K562 (cell line): ENCODE data around the gene MCFD2. TPM values are rescaled to one million over a fixed set of nuclear protein-coding genes. Genes with fewer than 3 reads are reported as not detected.
"Not testable (repeated sequence)": the region's sequence is repeated elsewhere in the genome, so short reads cannot be mapped to it uniquely, and the experiment has no call there.

Experiments
- DMBX1 ChIP-seq: fragments of 250-450 bp; sonication (Bioruptor Pico); IDR thresholded peaks from 2 replicates; pipeline ENCODE4 v1.8.0; 2022; ENCODE audit warnings: inconsistent platforms, mild to moderate bottlenecking, moderate library complexity, borderline replicate concordance
- HDAC1 ChIP-seq, 2 experiments: fragments of 450-650 bp; IDR thresholded peaks; 2 replicates each; pipeline ENCODE4 v1.6.1; 2016 to 2017; ENCODE audit warnings: inconsistent platforms in 1 of 2, mild to moderate bottlenecking in 1 of 2, moderate library complexity in 1 of 2
- MECOM ChIP-seq: fragments of 250-450 bp; sonication (Bioruptor Pico); IDR thresholded peaks from 2 replicates; pipeline ENCODE4 v1.8.0; 2022; ENCODE audit warnings: inconsistent platforms
- MEF2D ChIP-seq: conservative IDR thresholded peaks from 2 replicates; pipeline ENCODE4 v1.6.1; 2016; ENCODE audit warnings: low read depth, missing genetic modification characterization, missing compliant biosample characterization
- PTRF ChIP-seq: fragments of 450-650 bp; IDR thresholded peaks from 2 replicates; pipeline ENCODE4 v1.6.1; 2016; ENCODE audit warnings: mild to moderate bottlenecking, missing genetic modification characterization, missing compliant biosample characterization
- SMAD3 ChIP-seq: fragments of 450-650 bp; formaldehyde crosslinking; conservative IDR thresholded peaks from 2 replicates; pipeline ENCODE4 v1.4.0; 2020; ENCODE audit warnings: mild to moderate bottlenecking
- TCF3 ChIP-seq: sonication (generic); formaldehyde crosslinking; IDR thresholded peaks from 2 replicates; pipeline ENCODE4 v1.4.0; 2020; ENCODE audit warnings: mild to moderate bottlenecking, missing genetic modification reagents
- TEAD4 ChIP-seq, 2 experiments: sonication (generic) in 1 of 2; formaldehyde crosslinking in 1 of 2; IDR thresholded peaks; 2 replicates each; pipeline versions ENCODE4 v1.6.1 to v1.8.0; 2012 to 2022; ENCODE audit warnings: borderline replicate concordance in 1 of 2, inconsistent platforms in 1 of 2, low read length in 1 of 2, mild to moderate bottlenecking in 1 of 2, missing genetic modification reagents in 1 of 2
- ZBTB17 ChIP-seq: fragments of 450-650 bp; formaldehyde crosslinking; IDR thresholded peaks from 2 replicates; pipeline ENCODE4 v1.4.0; 2020; ENCODE audit warnings: mild to moderate bottlenecking
- ZFP1 ChIP-seq: fragments of 450-650 bp; formaldehyde crosslinking; IDR thresholded peaks from 2 replicates; pipeline ENCODE4 v1.4.0; 2020; ENCODE audit warnings: mild to moderate bottlenecking, mixed read lengths
- ZNF175 ChIP-seq: fragments of 200-800 bp; sonication (Bioruptor generic); IDR thresholded peaks from 2 replicates; pipeline ENCODE4 v1.6.1; 2016; ENCODE audit warnings: low read depth, mild to moderate bottlenecking, missing genetic modification characterization, missing compliant biosample characterization
- polyA plus RNA-seq, 8 experiments: library from polyadenylated mRNA; depleted of rRNA in 4 of 8; stranded (reverse) in 5 of 8; unstranded in 3 of 8; fragments of >200 nt; fragmentation: Nextera tagmentation in 2 of 8; fragmentation: Illumina TruSeq in 1 of 8; extraction: Ambion mirVana in 2 of 8; extraction: Trizol in 1 of 8; gene quantifications; 2 replicates each; pipeline versions ENCODE4 v1.2.1 to v1.2.3, GENCODE V29; 2011 to 2014; ENCODE audit warnings: inconsistent platforms in 1 of 8, missing spikeins in 1 of 8
- total RNA-seq, 7 experiments: library from RNA; depleted of rRNA in 6 of 7; stranded (reverse); fragments of >200 nt in 6 of 7; fragmentation: Illumina TruSeq in 2 of 7; extraction: Trizol in 2 of 7; gene quantifications; 2 replicates each; pipeline versions ENCODE4 v1.2.1 to v1.2.3, GENCODE V29; 2011 to 2021; ENCODE audit warnings: low replicate concordance in 1 of 7
- TF ChIP-seq, protein P1 (sequence below): fragments of 450-650 bp; formaldehyde crosslinking; IDR thresholded peaks from 2 replicates; pipeline ENCODE4 v1.4.0; 2022; ENCODE audit warnings: mild to moderate bottlenecking, moderate library complexity
- TF ChIP-seq, protein P2 (sequence below), 2 experiments: fragments of 250-450 bp in 1 of 2; fragments of 450-650 bp in 1 of 2; sonication (Bioruptor Pico) in 1 of 2; IDR thresholded peaks; 2 replicates each; pipeline versions ENCODE4 v1.6.1 to v1.8.0; 2016 to 2021; ENCODE audit warnings: mild to moderate bottlenecking in 2 of 2, moderate library complexity in 2 of 2, missing compliant biosample characterization in 1 of 2, missing genetic modification characterization in 1 of 2
- TF ChIP-seq, protein P3 (sequence below): fragments of 200-800 bp; sonication (Bioruptor generic); IDR thresholded peaks from 2 replicates; pipeline ENCODE4 v1.6.1; 2017; ENCODE audit warnings: missing genetic modification characterization, missing compliant biosample characterization
- TF ChIP-seq, protein P4 (sequence below), 2 experiments: fragments of 200-800 bp in 1 of 2; sonication (Bioruptor generic) in 1 of 2; sonication (generic) in 1 of 2; formaldehyde crosslinking in 1 of 2; IDR thresholded peaks in 1 of 2; conservative IDR thresholded peaks in 1 of 2; 2 replicates each; pipeline versions ENCODE4 v1.5.0 to v1.6.1; 2016 to 2020; ENCODE audit warnings: missing compliant biosample characterization in 1 of 2, missing genetic modification characterization in 1 of 2, missing genetic modification reagents in 1 of 2
- TF ChIP-seq, protein P5 (sequence below): fragments of 450-650 bp; conservative IDR thresholded peaks from 2 replicates; pipeline ENCODE4 v1.6.1; 2016; ENCODE audit warnings: missing genetic modification characterization, low read depth, mild to moderate bottlenecking, control low read depth, missing compliant biosample characterization

Gene MCFD2
- total and polyA plus RNA-seq, 9 of the 15 experiments (the other 6 are each of a cell fraction or from before 2014, with no cell fraction given), result 78.6 to 237 (median 123) TPM

DNA sequence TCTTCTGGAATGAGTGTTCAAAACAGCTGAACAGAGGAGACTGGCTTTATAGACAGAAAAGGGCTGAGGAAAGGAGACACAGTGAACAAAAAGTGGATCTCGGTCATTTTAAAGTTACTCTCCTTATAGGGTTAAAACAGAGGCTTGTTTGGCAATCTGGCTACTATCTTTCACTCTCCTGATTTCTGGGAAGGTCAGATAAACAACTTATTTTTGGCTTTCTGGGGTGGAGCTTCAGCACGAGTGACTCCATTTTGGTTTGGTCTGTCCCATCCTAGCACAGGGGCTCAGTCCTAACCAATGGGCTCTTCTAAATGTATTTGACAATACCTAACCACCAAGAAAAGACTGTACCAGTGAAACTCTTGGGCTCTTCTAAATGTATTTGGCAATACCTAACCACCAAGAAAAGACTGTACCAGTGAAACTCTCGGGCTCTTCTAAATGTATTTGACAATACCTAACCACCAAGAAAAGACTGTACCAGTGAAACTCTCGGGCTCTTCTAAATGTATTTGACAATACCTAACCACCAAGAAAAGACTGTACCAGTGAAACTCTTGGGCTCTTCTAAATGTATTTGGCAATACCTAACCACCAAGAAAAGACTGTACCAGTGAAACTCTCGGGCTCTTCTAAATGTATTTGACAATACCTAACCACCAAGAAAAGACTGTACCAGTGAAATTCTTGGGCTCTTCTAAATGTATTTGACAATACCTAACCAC, 39.5 kb downstream of the MCFD2 start (continued):
- TF ChIP-seq PTRF (peak; percentile 80), ZBTB17 (peak; percentile 70; the same call in 1 of the 2 replicates), HDAC1 (IDR thresholded peaks at IDR 0.05) (0 out of 4 replicates have a peak, but pooled peaks of 1 of the 2 experiments have one; percentile 32), TEAD4 (IDR thresholded peaks at IDR 0.05; ENCODE audit: low read length) (peak; percentile 38; the same call in 1 of the 2 replicates), TCF3 (peak; percentile 42; the same call in 1 of the 2 replicates), MEF2D (tag) (peak; percentile 85), ZFP1 (0 out of 2 replicates have a peak, but pooled peaks have one; percentile 38), ZNF175 (peak; percentile 46; the same call in 1 of the 2 replicates), SMAD3 (CRISPR knock-in tag) (0 out of 2 replicates have a peak, but pooled peaks have one; percentile 40), DMBX1 (CRISPR knock-in tag) (peak; percentile 85; the same call in 1 of the 2 replicates), MECOM (CRISPR knock-in tag) (0 out of 2 replicates have a peak, but pooled peaks have one; percentile 28)
- not testable (repeated sequence) for TF ChIP-seq TEAD4 (CRISPR knock-in tag; IDR thresholded peaks at IDR 0.05; ENCODE audit: borderline replicate concordance)
- TF ChIP-seq, protein P1, sequence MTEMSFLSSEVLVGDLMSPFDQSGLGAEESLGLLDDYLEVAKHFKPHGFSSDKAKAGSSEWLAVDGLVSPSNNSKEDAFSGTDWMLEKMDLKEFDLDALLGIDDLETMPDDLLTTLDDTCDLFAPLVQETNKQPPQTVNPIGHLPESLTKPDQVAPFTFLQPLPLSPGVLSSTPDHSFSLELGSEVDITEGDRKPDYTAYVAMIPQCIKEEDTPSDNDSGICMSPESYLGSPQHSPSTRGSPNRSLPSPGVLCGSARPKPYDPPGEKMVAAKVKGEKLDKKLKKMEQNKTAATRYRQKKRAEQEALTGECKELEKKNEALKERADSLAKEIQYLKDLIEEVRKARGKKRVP (CRISPR knock-in tag), result 0 out of 2 replicates have a peak, but pooled peaks have one; percentile 60
- TF ChIP-seq, protein P2, sequence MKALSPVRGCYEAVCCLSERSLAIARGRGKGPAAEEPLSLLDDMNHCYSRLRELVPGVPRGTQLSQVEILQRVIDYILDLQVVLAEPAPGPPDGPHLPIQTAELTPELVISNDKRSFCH (CRISPR knock-in tag; IDR thresholded peaks at IDR 0.05), result not testable (repeated sequence)
- TF ChIP-seq, protein P2 (tag; IDR thresholded peaks at IDR 0.05), result 0 out of 2 replicates have a peak, but pooled peaks have one; percentile 52
- TF ChIP-seq, protein P3, sequence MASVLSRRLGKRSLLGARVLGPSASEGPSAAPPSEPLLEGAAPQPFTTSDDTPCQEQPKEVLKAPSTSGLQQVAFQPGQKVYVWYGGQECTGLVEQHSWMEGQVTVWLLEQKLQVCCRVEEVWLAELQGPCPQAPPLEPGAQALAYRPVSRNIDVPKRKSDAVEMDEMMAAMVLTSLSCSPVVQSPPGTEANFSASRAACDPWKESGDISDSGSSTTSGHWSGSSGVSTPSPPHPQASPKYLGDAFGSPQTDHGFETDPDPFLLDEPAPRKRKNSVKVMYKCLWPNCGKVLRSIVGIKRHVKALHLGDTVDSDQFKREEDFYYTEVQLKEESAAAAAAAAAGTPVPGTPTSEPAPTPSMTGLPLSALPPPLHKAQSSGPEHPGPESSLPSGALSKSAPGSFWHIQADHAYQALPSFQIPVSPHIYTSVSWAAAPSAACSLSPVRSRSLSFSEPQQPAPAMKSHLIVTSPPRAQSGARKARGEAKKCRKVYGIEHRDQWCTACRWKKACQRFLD (CRISPR knock-in tag), result peak; percentile 27; the same call in 1 of the 2 replicates
- TF ChIP-seq, protein P4, sequence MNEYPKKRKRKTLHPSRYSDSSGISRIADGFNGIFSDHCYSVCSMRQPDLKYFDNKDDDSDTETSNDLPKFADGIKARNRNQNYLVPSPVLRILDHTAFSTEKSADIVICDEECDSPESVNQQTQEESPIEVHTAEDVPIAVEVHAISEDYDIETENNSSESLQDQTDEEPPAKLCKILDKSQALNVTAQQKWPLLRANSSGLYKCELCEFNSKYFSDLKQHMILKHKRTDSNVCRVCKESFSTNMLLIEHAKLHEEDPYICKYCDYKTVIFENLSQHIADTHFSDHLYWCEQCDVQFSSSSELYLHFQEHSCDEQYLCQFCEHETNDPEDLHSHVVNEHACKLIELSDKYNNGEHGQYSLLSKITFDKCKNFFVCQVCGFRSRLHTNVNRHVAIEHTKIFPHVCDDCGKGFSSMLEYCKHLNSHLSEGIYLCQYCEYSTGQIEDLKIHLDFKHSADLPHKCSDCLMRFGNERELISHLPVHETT (CRISPR knock-in tag; conservative IDR thresholded peaks at IDR 0.05 in 1 of 2, IDR thresholded peaks at IDR 0.05 in 1 of 2), result peak in 1 of 2 experiments; percentile 64; a peak in 2 of 4 replicates
- TF ChIP-seq, protein P5, sequence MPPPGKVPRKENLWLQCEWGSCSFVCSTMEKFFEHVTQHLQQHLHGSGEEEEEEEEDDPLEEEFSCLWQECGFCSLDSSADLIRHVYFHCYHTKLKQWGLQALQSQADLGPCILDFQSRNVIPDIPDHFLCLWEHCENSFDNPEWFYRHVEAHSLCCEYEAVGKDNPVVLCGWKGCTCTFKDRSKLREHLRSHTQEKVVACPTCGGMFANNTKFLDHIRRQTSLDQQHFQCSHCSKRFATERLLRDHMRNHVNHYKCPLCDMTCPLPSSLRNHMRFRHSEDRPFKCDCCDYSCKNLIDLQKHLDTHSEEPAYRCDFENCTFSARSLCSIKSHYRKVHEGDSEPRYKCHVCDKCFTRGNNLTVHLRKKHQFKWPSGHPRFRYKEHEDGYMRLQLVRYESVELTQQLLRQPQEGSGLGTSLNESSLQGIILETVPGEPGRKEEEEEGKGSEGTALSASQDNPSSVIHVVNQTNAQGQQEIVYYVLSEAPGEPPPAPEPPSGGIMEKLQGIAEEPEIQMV, result peak; percentile 83
